Upper lobe of left lung (tissue), 4 donors: ENCODE results near the gene RRM1.

Source experiments
- CTCF ChIP-seq, 6 experiments: fragments of 450-650 bp in 4 of 6; fragments of 200-600 bp in 2 of 6; sonication (generic) in 2 of 6; IDR thresholded peaks; one replicate each; pipeline ENCODE4 v1.5.1; 2016 to 2019; ENCODE audit warnings: antibody characterized with exemption in 6 of 6
- POLR2A ChIP-seq, 4 donors: fragments of 450-650 bp; IDR thresholded peaks; one replicate each; pipeline ENCODE4 v1.5.1; 2016 to 2017; ENCODE audit warnings: antibody characterized with exemption in 4 of 4, mild to moderate bottlenecking in 2 of 4

- no peak for TF ChIP-seq CTCF (IDR thresholded peaks at IDR 0.05)
- TF ChIP-seq POLR2A (IDR thresholded peaks at IDR 0.05) = no peak
Observed at GRCh38 chr11:4115128-4115527, 20.5 kb downstream of the RRM1 start.
